Measurements from ENCODE around the gene LRMDA. TPM values are rescaled to one million over a fixed set of nuclear protein-coding genes. Genes with fewer than 3 reads are reported as not detected.

Gene LRMDA
- total and polyA plus RNA-seq, 2 of the 8 experiments (the other 6 are each of a cell fraction or from before 2014, with no cell fraction given), result 0.86 to 2.8 TPM

GRCh38 chr10:76160446-76161300 is 729.2 kb downstream of the LRMDA start:
- Histone ChIP-seq H4K91ac (replicated peaks; ENCODE audit: insufficient read length, low read length) (no peak overlapping the region), H3K4me1 (replicated peaks in 1 of 4; ENCODE audit: control insufficient read depth in 3 of 4, insufficient read depth in 4 of 4, low read length in 3 of 4) (no peaks in the 10 kb centered on the region), H3K56ac (replicated peaks; ENCODE audit: insufficient read length, low read depth, low read length) (no peak overlapping the region), H3K14ac (ENCODE audit: insufficient read length) (no peak overlapping the region), H2BK5ac (ENCODE audit: low read depth, low read length) (no peak overlapping the region), H3K18ac (ENCODE audit: extremely low read depth, low read length) (no peak overlapping the region), H2AFZ (ENCODE audit: low read length) (no peak overlapping the region), H2BK12ac (ENCODE audit: low read depth, low read length) (no peak overlapping the region), H3K4me2 (ENCODE audit: insufficient read depth in 1 of 2, low read depth in 2 of 2, low read length in 2 of 2) (no peak overlapping the region), H3K27ac (ENCODE audit: low read depth, low read length) (no peak overlapping the region), H4K5ac (ENCODE audit: insufficient read length, low read depth, low read length) (no peak overlapping the region), H3K23me2 (ENCODE audit: low read depth, low read length) (no peaks in the 10 kb centered on the region), H2BK20ac (ENCODE audit: low read length) (no peak overlapping the region), H3K27me3 (replicated peaks in 1 of 4; ENCODE audit: control insufficient read depth in 3 of 4, extremely low read depth in 1 of 4, insufficient read depth in 3 of 4, low read length in 3 of 4) (no peaks in the 10 kb centered on the region), H3K36me3 (ENCODE audit: control insufficient read depth in 2 of 4, insufficient read depth in 4 of 4, low read length in 3 of 4) (no peaks in the 10 kb centered on the region), H4K20me1 (replicated peaks in 1 of 2; ENCODE audit: control insufficient read depth in 1 of 2, insufficient read depth in 2 of 2, low read length in 2 of 2) (no peaks in the 10 kb centered on the region), H3K4me3 (ENCODE audit: extremely low read depth in 1 of 4, insufficient read depth in 2 of 4, low read depth in 3 of 4, low read length in 4 of 4) (no peak overlapping the region), H3K4ac (replicated peaks; ENCODE audit: insufficient read length, low read depth, low read length) (no peak overlapping the region), H2BK120ac (replicated peaks; ENCODE audit: low read depth, low read length) (no peak overlapping the region), H3K79me1 (ENCODE audit: low read depth, low read length) (no peaks in the 10 kb centered on the region), H2BK15ac (ENCODE audit: low read length) (no peak overlapping the region), H3K23ac (ENCODE audit: insufficient read length) (no peak overlapping the region), H3K9ac (replicated peaks in 1 of 4; ENCODE audit: extremely low read depth in 1 of 4, low read depth in 3 of 4, low read length in 3 of 4) (no peak overlapping the region), H4K8ac (ENCODE audit: extremely low read depth, insufficient read depth, low read length) (no peak overlapping the region), H2AK5ac (ENCODE audit: low read depth, low read length) (no peak overlapping the region), H3K79me2 (ENCODE audit: control insufficient read depth in 1 of 2, insufficient read depth in 2 of 2, low read length in 2 of 2) (no peaks in the 10 kb centered on the region), H3K9me3 (ENCODE audit: insufficient read depth in 2 of 2, low read depth in 1 of 2, low read length in 1 of 2) (no peaks in the 10 kb centered on the region)
- WGBS, 2 experiments (ENCODE audit: extremely low coverage in 1 of 2, insufficient coverage in 1 of 2, insufficient read length in 1 of 2, insufficient replicate concordance in 2 of 2, low coverage in 1 of 2, low lambda C conversion rate in 2 of 2, missing lambda C conversion rate in 1 of 2), result 88% methylated on average over 12 of the region's 12 CpGs; no CpG with 5 or more reads in 1 of the 2 experiments
- FAIRE-seq (no peak), DNase-seq (ENCODE audit: low read depth in 1 of 2, low spot score in 2 of 2) (no peak)
- POLR2A ChIA-PET (ENCODE audit: partially characterized antibody), result no interaction called here
- CTCF ChIA-PET (ENCODE audit: partially characterized antibody), result interaction anchor here (0.6 kb wide), 1 partner anchor 269 kb away, joined by 3 read pairs; no protein-coding TSS in a partner anchor
